GM18858 (cell line): ENCODE results near the gene SLC17A1.

Source experiments
- ATAC-seq: cut with Tn5 transposase; IDR thresholded peaks from one replicate; pipeline ENCODE4 v1.9.1; 2021; ENCODE audit not compliant: unreplicated experiment

Gene SLC17A1, protein sequence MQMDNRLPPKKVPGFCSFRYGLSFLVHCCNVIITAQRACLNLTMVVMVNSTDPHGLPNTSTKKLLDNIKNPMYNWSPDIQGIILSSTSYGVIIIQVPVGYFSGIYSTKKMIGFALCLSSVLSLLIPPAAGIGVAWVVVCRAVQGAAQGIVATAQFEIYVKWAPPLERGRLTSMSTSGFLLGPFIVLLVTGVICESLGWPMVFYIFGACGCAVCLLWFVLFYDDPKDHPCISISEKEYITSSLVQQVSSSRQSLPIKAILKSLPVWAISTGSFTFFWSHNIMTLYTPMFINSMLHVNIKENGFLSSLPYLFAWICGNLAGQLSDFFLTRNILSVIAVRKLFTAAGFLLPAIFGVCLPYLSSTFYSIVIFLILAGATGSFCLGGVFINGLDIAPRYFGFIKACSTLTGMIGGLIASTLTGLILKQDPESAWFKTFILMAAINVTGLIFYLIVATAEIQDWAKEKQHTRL

DNA sequence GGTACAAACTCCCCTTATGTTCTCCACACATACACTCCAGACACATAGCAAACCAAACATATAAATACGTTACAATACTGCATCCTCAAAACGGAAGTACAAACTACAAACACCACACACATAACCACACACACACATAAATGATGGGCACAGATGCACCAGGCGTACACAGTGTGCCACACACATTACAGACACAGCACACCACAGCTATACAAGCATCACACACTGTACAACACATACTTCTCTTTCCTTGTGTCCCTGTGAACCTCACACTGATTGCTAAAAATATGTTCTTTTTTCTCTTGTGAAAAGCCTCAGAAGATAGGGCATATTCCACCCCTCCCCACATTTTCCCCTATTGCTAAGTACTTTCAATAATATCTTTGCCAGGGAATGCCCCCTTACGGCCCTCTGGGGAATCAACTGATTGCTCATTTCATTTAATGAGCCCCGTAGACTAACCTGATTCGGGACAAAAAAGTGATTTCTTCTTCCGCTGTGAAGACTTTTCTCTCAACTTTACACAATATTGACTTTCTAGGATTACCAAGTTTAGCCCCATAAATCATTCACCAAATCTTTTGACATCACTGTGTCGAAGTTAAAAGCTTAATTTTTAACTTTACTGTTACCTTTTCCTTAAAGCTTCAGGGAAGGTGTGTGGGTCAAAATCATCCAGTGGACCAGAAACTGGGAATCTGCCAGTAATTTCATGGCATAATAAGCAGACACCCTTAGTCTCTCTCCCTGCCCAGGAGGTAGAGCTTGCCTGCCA lies at the start of gene SLC17A1:
TSS of gene SLC17A1 (minus strand) at position 521 of the 775 bp plus-strand sequence. CDS start 1,495 bp downstream, outside the sequence.
- ATAC-seq, result no peak

DNA sequence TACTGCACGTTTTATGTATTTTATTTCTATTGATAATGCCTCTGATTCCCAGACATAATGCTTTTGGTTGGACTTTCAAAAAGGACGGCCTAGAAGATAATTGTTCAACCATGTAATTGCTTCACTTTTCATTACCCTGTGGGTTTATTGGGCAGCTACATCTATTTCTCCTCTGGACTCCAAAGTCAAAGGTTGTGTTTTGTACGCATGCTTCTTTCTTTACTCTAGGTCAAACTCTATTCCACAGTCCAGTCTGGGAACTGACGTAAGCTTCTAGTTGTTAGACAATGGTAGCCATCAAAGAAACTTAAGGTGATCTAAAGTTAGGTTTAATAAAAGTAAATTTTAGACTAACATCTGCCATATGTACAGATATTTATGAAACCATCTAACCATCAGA lies 48.7 kb upstream of the SLC17A1 start:
- ATAC-seq, result no peak

DNA sequence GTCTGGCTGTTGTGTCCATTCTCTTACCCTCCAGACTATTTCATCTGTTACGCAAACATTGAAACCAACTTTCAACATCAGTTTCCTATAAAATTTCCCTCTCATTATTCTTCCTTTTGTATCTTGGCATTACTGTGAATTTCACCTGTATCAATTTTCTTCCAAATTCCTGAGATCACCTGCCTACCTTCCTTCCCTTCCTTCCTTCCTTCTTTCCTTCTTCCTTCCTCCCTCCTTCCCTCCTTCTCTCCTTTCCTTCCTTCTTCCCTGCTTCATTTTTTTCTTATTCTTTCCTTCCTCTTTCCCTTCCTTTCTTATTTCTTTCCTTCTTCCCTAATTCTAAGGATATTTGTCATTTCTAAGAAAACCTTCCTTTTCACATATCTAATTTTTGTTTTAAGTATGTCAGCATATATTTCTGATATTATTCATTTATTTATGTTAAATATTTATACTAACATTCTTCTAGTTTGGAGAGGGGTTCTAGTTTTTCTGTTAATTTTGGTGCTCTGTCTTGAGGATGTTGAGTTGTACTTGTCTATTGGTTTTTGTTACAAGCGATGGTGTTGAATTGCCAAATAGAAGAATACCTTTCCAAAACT lies 47.0 kb upstream of the SLC17A1 start:
- no peak for ATAC-seq

DNA sequence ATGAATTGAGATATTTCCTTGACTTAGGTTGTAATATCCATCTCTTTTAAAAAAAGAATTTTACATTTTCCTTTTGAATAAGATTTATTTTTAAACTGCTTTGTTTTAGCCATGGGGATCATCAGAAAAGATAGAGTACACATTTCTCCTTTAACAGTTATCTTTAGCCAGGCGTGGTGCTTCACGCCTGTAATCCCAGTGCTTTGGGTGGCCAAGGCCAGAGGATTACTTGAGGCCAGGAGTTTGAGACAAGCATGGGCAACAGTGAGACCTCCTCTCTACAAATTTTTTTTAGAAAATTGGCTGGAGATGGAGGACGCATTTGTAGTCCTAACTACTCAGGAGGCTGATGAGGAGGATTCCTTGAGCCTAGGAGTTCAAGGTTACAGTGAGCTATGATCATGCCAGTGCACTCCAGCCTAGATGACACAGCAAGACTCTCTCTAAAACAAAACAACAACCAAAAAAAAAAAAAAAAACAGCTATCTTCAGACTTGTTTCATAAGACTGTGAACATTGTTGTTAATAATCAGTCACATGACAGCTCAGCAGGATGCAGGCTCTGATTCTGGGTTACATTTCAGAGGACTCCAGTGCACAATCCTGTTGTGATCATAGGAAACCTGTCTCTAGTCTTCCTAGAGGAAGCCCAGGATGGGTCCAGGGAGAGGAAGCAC lies 44.2 kb upstream of the SLC17A1 start:
- no peak for ATAC-seq

DNA sequence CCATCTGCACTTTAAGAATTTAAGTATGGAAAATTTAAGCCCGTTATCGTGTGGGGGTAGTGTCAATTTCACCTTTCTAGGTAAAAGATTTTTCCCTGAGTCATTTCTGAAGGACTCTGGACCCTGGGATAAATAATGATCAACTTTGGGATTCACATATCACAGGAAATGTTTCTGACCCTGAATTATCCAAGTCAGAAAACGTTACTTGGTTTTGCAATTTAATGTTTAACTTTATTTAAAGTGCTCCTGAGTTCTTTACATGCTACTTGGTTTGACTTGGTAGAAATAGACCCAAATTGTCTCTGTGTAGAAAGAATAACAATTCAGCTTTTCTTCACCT lies 43.7 kb upstream of the SLC17A1 start:
- no peak for ATAC-seq

DNA sequence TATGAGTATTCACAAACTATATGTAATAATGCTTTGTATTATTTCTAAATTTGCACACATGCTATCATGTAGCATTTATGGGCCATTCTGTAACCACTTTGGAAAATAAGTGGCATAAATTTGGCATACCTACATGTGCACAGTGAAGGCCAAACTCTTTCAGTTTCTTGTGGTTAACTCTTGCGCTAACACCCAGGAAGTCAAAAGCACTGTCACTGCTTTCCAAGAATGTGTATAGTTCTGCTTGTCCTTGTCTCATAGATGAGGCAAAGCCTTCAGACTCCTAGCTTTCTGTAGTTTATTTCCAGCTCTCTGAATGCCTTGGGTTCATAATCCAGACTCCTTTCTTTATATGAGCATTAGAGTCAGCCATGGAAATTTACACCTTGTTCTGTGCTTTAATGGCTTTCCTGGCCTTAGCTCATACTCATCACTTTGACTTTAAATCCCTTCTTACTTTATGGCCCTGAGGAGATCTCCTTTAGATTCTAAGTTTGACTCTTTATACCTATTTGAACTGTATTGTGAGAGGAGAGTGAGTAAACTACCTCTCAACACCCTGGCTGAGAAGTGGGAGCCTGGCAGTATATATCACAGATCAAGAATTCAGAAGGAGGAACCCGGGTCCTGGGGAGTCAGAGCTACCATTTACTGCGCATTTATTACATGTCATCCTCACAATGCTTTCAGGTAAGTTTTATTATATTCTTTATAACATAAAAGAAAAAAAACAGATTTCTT lies 43.1 kb upstream of the SLC17A1 start:
- no peak for ATAC-seq

DNA sequence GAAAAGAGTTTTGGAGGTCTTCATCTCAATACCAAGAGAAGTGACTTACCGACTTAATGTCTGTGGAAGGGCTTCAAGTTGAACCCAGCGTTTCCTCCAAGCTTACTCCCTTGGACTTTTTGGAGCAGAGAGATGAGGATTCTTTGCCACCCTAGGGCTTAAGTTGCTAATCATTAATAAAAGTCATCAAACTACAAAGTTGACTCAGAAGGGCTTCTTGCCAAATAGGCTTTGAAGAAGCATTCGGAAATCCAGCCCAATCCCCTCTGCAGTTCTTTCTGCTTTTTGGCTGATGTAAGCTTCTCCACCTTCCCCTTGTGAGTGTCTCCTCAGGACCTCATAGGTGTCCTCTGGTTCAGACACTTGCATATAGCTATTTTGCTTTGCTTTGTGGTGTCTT lies 42.3 kb upstream of the SLC17A1 start, which contains the start of gene SLC17A3:
TSS of gene SLC17A3 (minus strand) at position 126 of the 400 bp plus-strand sequence. CDS start 5,856 bp downstream, outside the sequence.
- no peak for ATAC-seq

DNA sequence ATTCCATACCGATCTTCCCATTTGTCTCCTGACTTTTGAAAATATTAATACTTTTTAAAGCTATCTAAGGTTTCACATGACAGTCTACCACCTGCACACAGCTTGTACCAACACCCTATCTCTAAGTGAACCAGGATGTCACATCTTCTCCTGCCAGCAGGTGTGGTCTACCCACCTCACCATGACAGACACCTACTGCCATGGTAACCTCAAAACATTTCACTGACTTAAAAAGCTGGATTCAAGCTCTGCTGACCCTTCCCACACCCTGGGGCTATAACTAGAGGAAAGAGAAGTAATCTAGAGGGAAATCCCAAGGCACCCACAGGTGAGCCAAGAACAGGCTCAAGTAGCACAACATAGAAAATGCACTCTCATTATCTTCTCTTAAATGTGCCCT lies 41.0 kb upstream of the SLC17A1 start:
- no peak for ATAC-seq

DNA sequence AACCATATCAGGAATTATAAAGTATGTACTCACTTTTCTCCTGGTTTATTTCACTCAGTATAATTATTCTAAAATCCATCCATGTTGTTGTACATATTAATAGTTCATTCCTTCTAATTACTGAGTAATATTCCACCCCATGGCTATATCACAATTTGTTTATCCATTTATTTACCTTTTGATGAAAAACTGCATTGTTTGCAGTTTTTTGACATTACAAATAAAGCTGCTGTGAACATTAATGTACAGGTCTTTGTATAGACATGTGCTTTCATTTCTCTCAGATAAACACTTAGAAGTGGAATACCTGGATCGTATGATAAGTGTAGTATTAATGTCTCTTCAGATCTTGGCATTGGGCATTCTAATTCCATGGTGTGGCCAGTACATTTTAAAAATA lies 38.0 kb upstream of the SLC17A1 start:
- no peak for ATAC-seq

DNA sequence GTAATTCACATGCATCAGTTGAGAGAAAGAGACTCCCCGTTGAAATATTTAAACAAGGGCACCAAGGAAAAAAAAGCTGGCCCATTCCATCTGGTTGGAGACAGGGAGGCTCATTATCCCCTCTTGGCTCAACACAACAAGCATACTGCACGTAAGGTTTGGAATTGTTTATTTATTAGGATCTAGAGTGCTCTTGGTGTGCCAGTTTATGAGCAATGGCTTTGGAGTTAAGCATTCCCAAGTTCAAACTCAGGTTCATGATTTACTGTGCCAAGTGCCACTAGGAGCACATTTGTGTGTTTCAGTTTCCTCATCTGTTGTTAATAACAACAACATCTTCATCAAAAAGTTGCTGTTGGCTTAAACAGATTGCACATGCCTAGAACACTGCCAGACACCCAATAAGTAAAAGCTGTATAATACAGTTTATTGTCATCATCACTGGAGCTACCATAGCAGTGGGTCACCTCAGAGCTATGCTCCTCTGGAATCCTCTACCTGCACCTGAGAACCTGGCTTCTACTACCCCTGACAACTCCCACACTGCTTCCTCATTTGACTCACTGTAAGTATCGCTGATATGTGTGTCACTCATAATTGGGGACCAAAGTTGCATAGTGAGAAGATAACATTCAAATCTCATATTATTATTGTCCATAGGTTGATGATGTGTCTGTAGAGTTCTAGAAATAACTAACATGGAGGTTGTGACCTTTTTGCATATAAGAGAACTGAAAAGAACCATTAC lies 36.8 kb upstream of the SLC17A1 start:
- ATAC-seq, result no peak

DNA sequence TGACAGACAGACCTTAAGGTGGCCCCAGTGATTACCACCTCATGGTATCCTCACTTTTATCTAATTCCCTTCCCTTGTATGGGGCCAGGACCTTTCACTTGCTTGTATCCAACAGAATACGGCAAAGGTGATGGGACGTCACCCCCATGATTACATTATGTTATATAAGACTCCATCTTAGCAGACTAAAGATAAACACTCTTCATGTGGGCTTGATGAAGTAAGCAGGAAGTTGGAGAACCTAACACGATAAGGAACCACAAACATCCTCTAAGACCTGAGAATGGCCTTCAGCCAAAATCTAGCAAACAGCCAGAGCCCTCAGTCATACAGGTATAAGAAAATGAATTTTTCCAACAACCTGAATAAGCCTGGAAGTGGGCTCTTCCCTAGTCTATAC lies 34.2 kb upstream of the SLC17A1 start:
- no peak for ATAC-seq

DNA sequence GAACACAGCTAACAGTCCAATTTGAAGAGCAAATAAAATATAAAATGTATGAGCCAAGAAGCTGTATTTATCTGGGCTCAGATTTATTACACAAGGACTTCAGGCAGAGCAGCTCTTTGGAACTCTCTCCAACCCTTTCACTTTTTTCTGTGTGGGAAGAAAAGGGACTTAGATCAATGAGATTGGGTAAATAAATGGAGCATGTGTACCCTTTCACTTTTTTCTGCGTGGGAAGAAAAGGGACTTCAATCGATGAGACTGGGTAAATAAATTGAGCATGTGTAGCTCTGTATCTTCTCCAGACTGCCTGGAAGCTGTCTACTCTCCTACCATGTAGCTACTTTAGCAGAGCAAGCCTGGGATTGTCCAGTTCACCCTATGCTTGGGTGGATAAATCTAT lies 31.5 kb upstream of the SLC17A1 start:
- ATAC-seq, result no peak

DNA sequence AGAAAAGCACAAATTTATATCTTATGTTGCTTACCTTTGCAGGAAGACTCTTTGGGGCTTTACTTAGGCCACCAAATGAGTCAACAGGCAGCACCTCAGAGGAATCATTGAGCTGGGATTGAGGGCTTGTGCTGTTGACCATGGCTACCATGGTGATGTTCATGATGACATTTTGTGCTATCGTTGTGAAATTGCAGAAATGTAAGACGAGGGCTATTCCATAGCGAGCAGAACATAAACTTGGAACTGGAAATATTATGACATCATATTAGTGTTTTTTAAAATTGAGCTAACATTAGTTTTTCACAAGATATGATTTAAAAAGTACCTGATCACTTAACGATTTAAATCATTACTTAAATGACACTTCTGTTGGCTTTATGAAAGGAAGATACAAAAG lies 30.3 kb upstream of the SLC17A1 start:
- no peak for ATAC-seq

DNA sequence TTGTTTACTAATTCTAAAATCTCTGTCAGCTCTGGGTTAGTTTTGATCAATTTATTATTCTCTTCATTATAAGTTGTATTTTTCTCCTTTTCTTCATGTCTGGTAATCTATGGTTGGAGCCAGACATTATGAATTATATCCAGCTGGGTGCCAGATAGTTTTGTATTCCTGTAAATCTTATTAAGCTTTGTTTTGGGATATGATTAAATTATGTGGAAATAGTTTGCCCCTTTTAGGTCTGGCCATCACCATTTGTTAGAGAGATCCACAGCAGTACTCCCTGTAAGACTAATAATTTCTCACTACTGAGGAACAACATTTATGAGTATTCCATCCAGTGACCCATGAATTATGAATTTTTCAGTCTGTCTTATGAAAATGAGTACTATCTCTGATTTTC lies 20.9 kb upstream of the SLC17A1 start:
- ATAC-seq, result no peak

DNA sequence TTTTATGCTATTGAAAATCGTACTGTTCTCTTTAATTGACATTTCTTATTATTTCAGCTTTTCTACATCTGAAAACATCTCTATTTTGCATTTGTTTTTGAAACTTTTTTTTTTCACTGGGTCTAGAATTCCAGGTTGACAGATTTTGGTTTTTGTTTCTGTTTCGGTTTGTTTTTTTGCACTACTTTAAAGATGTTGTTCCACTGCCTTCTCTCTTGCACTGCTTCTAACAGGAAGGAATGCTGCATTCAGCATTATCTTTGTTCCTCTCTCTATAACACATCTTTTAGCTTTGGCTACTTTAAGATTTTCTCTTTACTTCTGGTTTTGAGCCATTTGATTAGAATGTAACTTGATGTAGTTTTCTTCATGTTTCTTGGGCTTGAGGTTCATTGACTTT lies 20.1 kb upstream of the SLC17A1 start:
- no peak for ATAC-seq

DNA sequence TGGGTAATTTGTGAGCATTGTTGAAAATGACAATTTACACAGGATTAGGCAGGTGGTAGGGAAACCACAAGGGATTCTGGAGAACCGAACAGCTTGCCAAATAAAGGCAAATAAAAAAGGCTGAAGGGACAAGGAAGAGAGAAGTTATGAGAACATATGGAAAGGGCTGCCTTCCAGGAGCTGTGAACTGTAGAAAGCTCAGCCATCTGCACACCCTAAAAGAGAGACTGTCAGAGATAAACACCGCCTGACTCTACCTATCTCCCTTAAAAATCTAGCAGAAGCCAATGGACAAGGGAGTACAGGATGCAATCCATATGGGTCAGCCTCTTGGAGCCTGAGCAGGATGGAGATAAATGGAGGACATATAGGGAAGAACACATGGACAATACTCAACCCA lies 12.7 kb upstream of the SLC17A1 start:
- no peak for ATAC-seq

DNA sequence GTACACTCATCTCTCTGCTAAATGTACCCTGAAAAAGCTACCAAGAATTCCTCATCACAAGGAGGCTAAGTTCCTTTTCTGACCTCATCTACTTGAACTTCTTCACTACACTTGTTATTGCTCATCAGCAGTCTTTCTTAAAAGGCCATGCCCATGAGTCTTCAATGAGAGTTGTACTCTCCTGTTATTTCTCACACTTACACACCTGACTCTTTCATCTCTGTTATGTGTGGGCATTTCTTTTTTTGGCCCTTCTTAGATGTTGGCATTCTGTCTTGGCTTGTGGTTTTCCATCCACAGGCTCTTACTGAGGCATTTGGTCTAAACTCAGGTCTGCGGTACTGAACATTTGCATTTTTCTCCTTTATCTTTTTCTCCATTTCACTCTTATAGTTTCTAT lies 10.7 kb upstream of the SLC17A1 start:
- no peak for ATAC-seq

DNA sequence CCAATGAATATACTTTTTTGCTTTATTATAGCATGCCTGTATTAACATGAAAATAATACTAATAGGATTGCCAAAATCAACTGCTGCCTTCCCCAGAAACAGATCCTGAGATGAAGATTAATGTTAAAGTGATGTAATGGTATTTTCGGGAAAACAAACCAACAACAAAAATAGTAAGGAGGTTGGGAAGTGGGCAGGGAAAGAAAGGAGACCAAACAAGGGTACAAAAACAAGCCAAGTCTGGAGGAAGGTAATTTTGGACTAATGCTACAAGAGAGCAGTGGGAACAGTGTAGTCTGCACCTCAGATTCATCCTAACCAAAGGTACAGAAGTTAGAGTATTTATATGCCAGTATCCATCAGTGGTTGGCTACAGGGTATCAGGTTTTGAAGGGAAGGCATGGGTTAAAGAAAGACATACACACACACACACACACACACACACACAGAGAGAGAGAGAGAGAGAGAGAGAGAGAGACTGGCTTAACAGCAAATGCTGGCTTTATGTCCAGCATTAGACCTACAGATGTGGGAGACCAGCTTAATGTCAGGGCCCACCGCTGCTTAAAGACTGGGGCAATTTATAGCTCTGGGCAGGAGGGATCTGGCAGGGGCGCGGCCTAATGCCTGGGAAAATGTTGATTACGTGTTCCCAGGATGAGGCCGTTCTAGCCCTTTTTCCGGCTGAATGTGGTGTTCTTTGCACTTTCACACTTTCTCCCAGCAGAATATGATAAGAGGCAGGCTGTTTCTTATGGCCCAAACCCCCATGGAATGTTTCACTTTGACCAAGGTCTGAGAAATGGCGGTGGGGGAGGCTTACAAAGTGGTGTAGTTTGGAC lies 3.8 kb upstream of the SLC17A1 start:
- no peak for ATAC-seq

DNA sequence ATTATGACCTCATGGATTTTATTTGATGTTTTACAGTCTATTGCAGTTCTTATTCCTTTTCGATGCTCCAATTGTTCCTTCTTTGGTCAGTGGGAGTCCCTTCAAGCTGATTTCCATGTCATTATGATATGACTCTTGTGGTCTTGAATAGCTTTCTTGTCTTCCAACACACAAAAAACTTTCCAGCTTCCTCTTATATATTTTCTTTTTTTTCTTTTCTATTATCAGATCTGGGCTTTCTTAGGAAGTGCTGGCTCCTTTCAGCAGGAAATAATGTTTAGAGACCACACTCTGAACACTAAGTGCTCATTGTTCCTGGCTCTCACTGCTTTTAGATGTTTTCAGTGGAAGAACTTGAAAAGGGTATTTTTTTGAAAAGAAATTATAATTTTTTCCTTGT lies 3.1 kb upstream of the SLC17A1 start:
- ATAC-seq, result no peak
